Trophoblast cell (in vitro differentiated cells and primary cell): ENCODE results near the gene CNPY4.

Experiments used
- DNase-seq, 2 donors: peaks; one replicate each; pipeline ENCODE4 v3.0.0-alpha.2; 2016
- H2AFZ ChIP-seq: 2 replicates; pipeline ENCODE4 v1.6.1; 2013; ENCODE audit warnings: low read length, moderate library complexity, mild to moderate bottlenecking; ENCODE audit not compliant: insufficient read depth, poor library complexity
- H2AK5ac ChIP-seq: 2 replicates; pipeline ENCODE4 v1.6.1; 2013; ENCODE audit warnings: mild to moderate bottlenecking, low read length
- H2BK120ac ChIP-seq: 2 replicates; pipeline ENCODE4 v1.6.1; 2013; ENCODE audit warnings: low read length, mild to moderate bottlenecking, moderate library complexity; ENCODE audit not compliant: insufficient read depth, poor library complexity
- H2BK12ac ChIP-seq: 2 replicates; pipeline ENCODE4 v1.6.1; 2013; ENCODE audit warnings: mild to moderate bottlenecking, low read length, moderate library complexity
- H2BK5ac ChIP-seq: 2 replicates; pipeline ENCODE4 v1.6.1; 2013; ENCODE audit warnings: low read length, low read depth, moderate library complexity, mild to moderate bottlenecking; ENCODE audit not compliant: poor library complexity
- H3K14ac ChIP-seq: 2 replicates; pipeline ENCODE4 v1.6.1; 2013; ENCODE audit warnings: mild to moderate bottlenecking, low read length
- H3K18ac ChIP-seq: 2 replicates; pipeline ENCODE4 v1.6.1; 2013; ENCODE audit warnings: mild to moderate bottlenecking, low read length
- H3K23ac ChIP-seq: 2 replicates; pipeline ENCODE4 v1.6.1; 2013; ENCODE audit warnings: low read length
- H3K27ac ChIP-seq: 2 replicates; pipeline ENCODE4 v1.5.1; 2013; ENCODE audit warnings: low read depth, mild to moderate bottlenecking, inconsistent platforms, low read length, moderate library complexity
- H3K27me3 ChIP-seq: 2 replicates; pipeline ENCODE4 v1.6.1; 2013; ENCODE audit warnings: inconsistent platforms, mild to moderate bottlenecking, low read length, moderate library complexity; ENCODE audit not compliant: insufficient read depth
- H3K36me3 ChIP-seq, 2 experiments: 1 replicate in 1 of 2; 2 replicates in 1 of 2; pipeline ENCODE4 v1.6.1; 2013; ENCODE audit warnings: low read length in 2 of 2, mild to moderate bottlenecking in 2 of 2, moderate library complexity in 1 of 2; ENCODE audit not compliant: insufficient read depth in 2 of 2, control insufficient read depth in 1 of 2
- H3K4ac ChIP-seq: 2 replicates; pipeline ENCODE4 v1.6.1; 2013; ENCODE audit warnings: low read depth, mild to moderate bottlenecking, low read length, moderate library complexity
- H3K4me1 ChIP-seq, 2 experiments: 1 replicate in 1 of 2; 2 replicates in 1 of 2; pipeline ENCODE4 v1.6.1; 2013; ENCODE audit warnings: low read length in 2 of 2, mild to moderate bottlenecking in 2 of 2, moderate library complexity in 1 of 2; ENCODE audit not compliant: insufficient read depth in 2 of 2, control insufficient read depth in 1 of 2
- H3K4me2 ChIP-seq: 2 replicates; pipeline ENCODE4 v1.6.1; 2013; ENCODE audit warnings: inconsistent platforms, mild to moderate bottlenecking, low read length, moderate library complexity
- H3K4me3 ChIP-seq: 2 replicates; pipeline ENCODE4 v1.5.1; 2013; ENCODE audit warnings: mild to moderate bottlenecking, low read depth, low read length, inconsistent platforms
- H3K79me1 ChIP-seq: one replicate; pipeline ENCODE4 v1.6.1; 2013; ENCODE audit warnings: low read length
- H3K79me2 ChIP-seq: 2 replicates; pipeline ENCODE4 v1.6.1; 2013; ENCODE audit warnings: low read length, mild to moderate bottlenecking; ENCODE audit not compliant: control insufficient read depth, insufficient read depth, poor library complexity
- H3K9ac ChIP-seq: 2 replicates; pipeline ENCODE4 v1.6.1; 2013; ENCODE audit warnings: mild to moderate bottlenecking, low read length
- H3K9me3 ChIP-seq: 2 replicates; pipeline ENCODE4 v1.6.1; 2013; ENCODE audit warnings: low read depth, mild to moderate bottlenecking, control low read depth, inconsistent platforms, low read length; ENCODE audit not compliant: insufficient read depth
- H4K12ac ChIP-seq: 2 replicates; pipeline ENCODE4 v1.6.1; 2013; ENCODE audit warnings: low read depth, mild to moderate bottlenecking, low read length, moderate library complexity
- H4K8ac ChIP-seq: 2 replicates; pipeline ENCODE4 v1.6.1; 2013; ENCODE audit warnings: low read depth, mild to moderate bottlenecking, low read length, moderate library complexity
- H4K91ac ChIP-seq: one replicate; pipeline ENCODE4 v1.6.1; 2013; ENCODE audit warnings: low read depth, mild to moderate bottlenecking, low read length, moderate library complexity
- WGBS: extraction: QIAGEN DNeasy Blood & Tissue Kit; methylation state at CpG from one replicate; pipeline ENCODE4 v1.1.7; 2013; ENCODE audit warnings: missing lambda C conversion rate; ENCODE audit not compliant: insufficient read length, insufficient coverage; ENCODE audit errors: extremely low coverage; 5-methylcytosine and 5-hydroxymethylcytosine counted together

Gene CNPY4

GRCh38 chr7:100148225-100148558 is 28.8 kb downstream of the CNPY4 start:
- no peak overlapping the region for H2BK12ac ChIP-seq
- H3K9ac ChIP-seq: no peak overlapping the region
- peak overlapping the region; percentile 27 for H3K4ac ChIP-seq
- H3K27ac ChIP-seq: peak overlapping the region; percentile 14
- H4K8ac ChIP-seq: peak overlapping the region; percentile 97
- no peak overlapping the region for H2AK5ac ChIP-seq
- peak overlapping the region; percentile 57 for H3K4me2 ChIP-seq
- peak overlapping the region; percentile 78 for H4K12ac ChIP-seq
- H3K4me3 ChIP-seq: no peak overlapping the region
- H3K79me1 ChIP-seq: peaks cover 6% of the 10 kb centered on the region
- H2BK120ac ChIP-seq: no peak overlapping the region
- WGBS: no CpG with 5 or more reads among the region's 14 CpGs
- peaks cover 5% of the 10 kb centered on the region in 2 experiments for H3K4me1 ChIP-seq
- no peak overlapping the region for H3K23ac ChIP-seq
- DNase-seq: no peak
- no peaks in the 10 kb centered on the region for H3K27me3 ChIP-seq
- H4K91ac ChIP-seq: no peak overlapping the region
- no peak overlapping the region for H3K18ac ChIP-seq
- H3K9me3 ChIP-seq: no peaks in the 10 kb centered on the region
- no peak overlapping the region for H2BK5ac ChIP-seq
- peak overlapping the region; percentile 86 for H2AFZ ChIP-seq
- H3K14ac ChIP-seq: peak overlapping the region; percentile 42
- peaks cover 6% of the 10 kb centered on the region for H3K79me2 ChIP-seq
- H3K36me3 ChIP-seq: peaks cover 1 to 3% of the 10 kb centered on the region in 2 experiments

GRCh38 chr7:100148559-100149328 is 29.3 kb downstream of the CNPY4 start, which contains the start of gene LAMTOR4:
Gene LAMTOR4, plus strand, starts transcription at chr7:100148918. Its CDS starts 55 bp downstream, at chr7:100148973.
- peak within 1 kb of the TSS; percentile 94 for H3K4me2 ChIP-seq
- H3K23ac ChIP-seq: no peak within 1 kb of the TSS
- H3K18ac ChIP-seq: peak within 1 kb of the TSS; percentile 92
- peak within 1 kb of the TSS; percentile 83 for H3K14ac ChIP-seq
- peak within 1 kb of the TSS; percentile 54 for H4K91ac ChIP-seq
- DNase-seq: peak; percentile 100
- no CpG with 5 or more reads among the region's 46 CpGs for WGBS
- peak within 1 kb of the TSS; percentile 28 for H2BK120ac ChIP-seq
- no peaks in the 10 kb centered on the region for H3K27me3 ChIP-seq
- peak within 1 kb of the TSS; percentile 18 for H2AK5ac ChIP-seq
- peaks cover 5% of the 10 kb centered on the region in 2 experiments for H3K4me1 ChIP-seq
- H3K79me2 ChIP-seq: peaks cover 6% of the 10 kb centered on the region
- H3K9me3 ChIP-seq: no peaks in the 10 kb centered on the region
- H3K4me3 ChIP-seq: peak within 1 kb of the TSS; percentile 84
- peak within 1 kb of the TSS; percentile 97 for H4K8ac ChIP-seq
- no peak within 1 kb of the TSS for H2BK12ac ChIP-seq
- peak within 1 kb of the TSS; percentile 14 for H3K27ac ChIP-seq
- peak within 1 kb of the TSS; percentile 49 for H2BK5ac ChIP-seq
- peak within 1 kb of the TSS; percentile 78 for H4K12ac ChIP-seq
- peaks cover 6% of the 10 kb centered on the region for H3K79me1 ChIP-seq
- peak within 1 kb of the TSS; percentile 93 for H3K9ac ChIP-seq
- H3K36me3 ChIP-seq: peaks cover 6 to 9% of the 10 kb centered on the region in 2 experiments
- H3K4ac ChIP-seq: peak within 1 kb of the TSS; percentile 66
- peak within 1 kb of the TSS; percentile 86 for H2AFZ ChIP-seq

- peaks cover 11 to 14% of the 10 kb centered on the region in 2 experiments for H3K4me1 ChIP-seq
- no peak overlapping the region for H3K4ac ChIP-seq
- H2BK5ac ChIP-seq: no peak overlapping the region
- H3K14ac ChIP-seq: no peak overlapping the region
- H3K4me2 ChIP-seq: no peak overlapping the region
- no peak overlapping the region for H3K27ac ChIP-seq
- H3K9ac ChIP-seq: no peak overlapping the region
- no peak overlapping the region for H4K8ac ChIP-seq
- no peak overlapping the region for H2BK12ac ChIP-seq
- no peak overlapping the region for H2BK120ac ChIP-seq
- no peak overlapping the region for H3K4me3 ChIP-seq
- H2AK5ac ChIP-seq: no peak overlapping the region
- H2AFZ ChIP-seq: no peak overlapping the region
- no peak overlapping the region for H4K12ac ChIP-seq
- no peak overlapping the region for H3K23ac ChIP-seq
- no peak overlapping the region for H3K18ac ChIP-seq
- no peak overlapping the region for H4K91ac ChIP-seq
- no peak for DNase-seq
- no peaks in the 10 kb centered on the region for H3K27me3 ChIP-seq
- H3K36me3 ChIP-seq: peaks cover 36 to 41% of the 10 kb centered on the region in 2 experiments
- peaks cover 4% of the 10 kb centered on the region for H3K9me3 ChIP-seq
- peaks cover 6% of the 10 kb centered on the region for H3K79me2 ChIP-seq
- H3K79me1 ChIP-seq: peaks cover 6% of the 10 kb centered on the region
Observed at GRCh38 chr7:100152404-100152803, 33.0 kb downstream of the CNPY4 start.

GRCh38 chr7:100152937-100153666 is 33.7 kb downstream of the CNPY4 start:
- H3K14ac ChIP-seq: no peak overlapping the region
- H3K79me1 ChIP-seq: peaks cover 8% of the 10 kb centered on the region
- no peak overlapping the region for H3K9ac ChIP-seq
- H3K79me2 ChIP-seq: peaks cover 6% of the 10 kb centered on the region
- H2BK5ac ChIP-seq: no peak overlapping the region
- no peak overlapping the region for H3K4me2 ChIP-seq
- no peak overlapping the region for H3K23ac ChIP-seq
- peaks cover 36 to 41% of the 10 kb centered on the region in 2 experiments for H3K36me3 ChIP-seq
- H3K4me1 ChIP-seq: peaks cover 13 to 18% of the 10 kb centered on the region in 2 experiments
- no peak overlapping the region for H4K8ac ChIP-seq
- DNase-seq: no peak
- no peak overlapping the region for H3K18ac ChIP-seq
- no peak overlapping the region for H4K91ac ChIP-seq
- peaks cover 4% of the 10 kb centered on the region for H3K9me3 ChIP-seq
- no peak overlapping the region for H2AK5ac ChIP-seq
- no peaks in the 10 kb centered on the region for H3K27me3 ChIP-seq
- WGBS: no CpG with 5 or more reads among the region's 18 CpGs
- no peak overlapping the region for H3K27ac ChIP-seq
- H2BK12ac ChIP-seq: no peak overlapping the region
- no peak overlapping the region for H2BK120ac ChIP-seq
- no peak overlapping the region for H3K4me3 ChIP-seq
- no peak overlapping the region for H4K12ac ChIP-seq
- H3K4ac ChIP-seq: no peak overlapping the region
- no peak overlapping the region for H2AFZ ChIP-seq
